Chondrocyte (in vitro differentiated cells): Measurements from ENCODE around the gene EPS8. TPM values are rescaled to one million over a fixed set of nuclear protein-coding genes. Genes with fewer than 3 reads are reported as not detected.
A peak's percentile ranks its signal among the peaks of the same experiment; 100 is the strongest.

Experiments
- DNase-seq: peaks from one replicate; pipeline ENCODE4 v3.0.0; 2021; ENCODE audit warnings: mixed read lengths, low spot score
- H3K27ac Mint-ChIP-seq: one replicate; pipeline ENCODE4 v1.8.0; 2021; ENCODE audit warnings: mild to moderate bottlenecking, moderate library complexity, mixed read lengths; ENCODE audit not compliant: unreplicated experiment
- H3K27me3 Mint-ChIP-seq: 2 replicates; pipeline ENCODE4 v1.8.0; 2021; ENCODE audit warnings: low read depth, mixed read lengths
- H3K36me3 Mint-ChIP-seq: 2 replicates; pipeline ENCODE4 v1.8.0; 2021; ENCODE audit warnings: low read depth, mixed read lengths
- H3K4me1 Mint-ChIP-seq: 2 replicates; pipeline ENCODE4 v1.8.0; 2021; ENCODE audit warnings: low read depth, mild to moderate bottlenecking, mixed read lengths
- H3K4me3 Mint-ChIP-seq: one replicate; pipeline ENCODE4 v1.8.0; 2021; ENCODE audit warnings: mild to moderate bottlenecking, moderate library complexity, mixed read lengths; ENCODE audit not compliant: unreplicated experiment
- H3K9me3 Mint-ChIP-seq: 2 replicates; pipeline ENCODE4 v1.8.0; 2021; ENCODE audit warnings: low read depth, mixed read lengths
- CTCF ChIP-seq: fragments of 200-600 bp; sonication (generic); IDR thresholded peaks from 2 replicates; pipeline ENCODE4 v1.5.0; 2021; ENCODE audit warnings: antibody characterized with exemption, mild to moderate bottlenecking, moderate library complexity
- total RNA-seq: library from RNA; stranded (reverse); gene quantifications from 3 replicates; pipeline ENCODE4 v1.2.1, GENCODE V29; 2021

Gene EPS8
- total RNA-seq, 1 donor from 2014 or later: 114 TPM

GRCh38 chr12:15777355-15778012 lies 11.7 kb downstream of the EPS8 start:
- TF ChIP-seq CTCF: no peak
- H3K36me3 Mint-ChIP-seq: peaks cover 3% of the 10 kb centered on the region
- no peak for DNase-seq
- H3K9me3 Mint-ChIP-seq: no peaks in the 10 kb centered on the region
- H3K27ac Mint-ChIP-seq: peak overlapping the region; percentile 89
- peaks cover 85% of the 10 kb centered on the region for H3K4me1 Mint-ChIP-seq
- no peak overlapping the region for H3K4me3 Mint-ChIP-seq
- H3K27me3 Mint-ChIP-seq: no peaks in the 10 kb centered on the region

- Mint-ChIP-seq H3K36me3 (no peaks in the 10 kb centered on the region), H3K27ac (no peak overlapping the region), H3K27me3 (no peaks in the 10 kb centered on the region), H3K4me1 (peaks cover 88% of the 10 kb centered on the region), H3K4me3 (no peak overlapping the region), H3K9me3 (no peaks in the 10 kb centered on the region)
- DNase-seq: no peak
- TF ChIP-seq CTCF: no peak
These were observed 12.7 kb downstream of the EPS8 start for GRCh38 chr12:15776532-15776931.

GRCh38 chr12:15774819-15775218 lies 14.4 kb downstream of the EPS8 start:
- no peak overlapping the region for H3K27ac Mint-ChIP-seq
- no peaks in the 10 kb centered on the region for H3K36me3 Mint-ChIP-seq
- no peaks in the 10 kb centered on the region for H3K9me3 Mint-ChIP-seq
- peaks cover 88% of the 10 kb centered on the region for H3K4me1 Mint-ChIP-seq
- H3K27me3 Mint-ChIP-seq: no peaks in the 10 kb centered on the region
- DNase-seq: no peak
- no peak overlapping the region for H3K4me3 Mint-ChIP-seq
- no peak for TF ChIP-seq CTCF

- Mint-ChIP-seq H3K4me1 (peaks cover 81% of the 10 kb centered on the region), H3K27me3 (no peaks in the 10 kb centered on the region), H3K27ac (peak overlapping the region; percentile 70), H3K36me3 (no peaks in the 10 kb centered on the region), H3K4me3 (no peak overlapping the region), H3K9me3 (no peaks in the 10 kb centered on the region)
- DNase-seq: no peak
- TF ChIP-seq CTCF: peak; percentile 76
These were observed 16.7 kb downstream of the EPS8 start for GRCh38 chr12:15772405-15773018.

- Mint-ChIP-seq H3K4me3 (no peak overlapping the region), H3K36me3 (no peaks in the 10 kb centered on the region), H3K9me3 (no peaks in the 10 kb centered on the region), H3K4me1 (peaks cover 73% of the 10 kb centered on the region), H3K27me3 (no peaks in the 10 kb centered on the region), H3K27ac (peak overlapping the region; percentile 70)
- TF ChIP-seq CTCF: no peak
- no peak for DNase-seq
These were observed 18.6 kb downstream of the EPS8 start for GRCh38 chr12:15770581-15770980.
